ENCODE data around the gene ZNF735.
"Not testable (repeated sequence)": the region's sequence is repeated elsewhere in the genome, so short reads cannot be mapped to it uniquely, and the experiment has no call there.

ZNF735 gene

GRCh38 chr7:64206903-64207302 lies at the start of gene ZNF735:
TSS of gene ZNF735 (plus strand) at chr7:64207203. CDS start at chr7:64207203, 0 bp downstream.
- DNase-seq (ENCODE audit: low read depth in 1 of 2, low spot score in 1 of 2): no peak

GRCh38 chr7:64170974-64171373 lies 36.0 kb upstream of the ZNF735 start:
- not testable (repeated sequence) for DNase-seq (ENCODE audit: low read depth in 1 of 2, low spot score in 1 of 2)

GRCh38 chr7:64174328-64174727 lies 32.7 kb upstream of the ZNF735 start:
- DNase-seq (ENCODE audit: low read depth in 1 of 2, low spot score in 1 of 2): no peak

- DNase-seq (ENCODE audit: low read depth in 1 of 2, low spot score in 1 of 2): no peak
Measured at GRCh38 chr7:64174941-64175340, 32.1 kb upstream of the ZNF735 start.

GRCh38 chr7:64180989-64181388 lies 26.0 kb upstream of the ZNF735 start:
- DNase-seq (ENCODE audit: low read depth in 1 of 2, low spot score in 1 of 2): no peak

- no peak for DNase-seq (ENCODE audit: low read depth in 1 of 2, low spot score in 1 of 2)
Measured at GRCh38 chr7:64181586-64181985, 25.4 kb upstream of the ZNF735 start.

- DNase-seq (ENCODE audit: low read depth in 1 of 2, low spot score in 1 of 2): no peak
Measured at GRCh38 chr7:64182036-64182790, 24.8 kb upstream of the ZNF735 start.

GRCh38 chr7:64183126-64183742 lies 23.8 kb upstream of the ZNF735 start:
- peak; percentile 20 to 26 for DNase-seq (ENCODE audit: low read depth in 1 of 2, low spot score in 1 of 2)

GRCh38 chr7:64183827-64184372 lies 23.1 kb upstream of the ZNF735 start:
- no peak for DNase-seq (ENCODE audit: low read depth in 1 of 2, low spot score in 1 of 2)

GRCh38 chr7:64184376-64184775 lies 22.6 kb upstream of the ZNF735 start:
- no peak for DNase-seq (ENCODE audit: low read depth in 1 of 2, low spot score in 1 of 2)

- DNase-seq (ENCODE audit: low read depth in 1 of 2, low spot score in 1 of 2): no peak
Measured at GRCh38 chr7:64187408-64187807, 19.6 kb upstream of the ZNF735 start.

- no peak for DNase-seq (ENCODE audit: low read depth in 1 of 2, low spot score in 1 of 2)
Measured at GRCh38 chr7:64192148-64192704, 14.8 kb upstream of the ZNF735 start.

GRCh38 chr7:64192775-64193174 lies 14.2 kb upstream of the ZNF735 start:
- DNase-seq (ENCODE audit: low read depth in 1 of 2, low spot score in 1 of 2): no peak

GRCh38 chr7:64219710-64220298 lies 12.8 kb downstream of the ZNF735 start:
- DNase-seq (ENCODE audit: low read depth in 1 of 2, low spot score in 1 of 2): not testable (repeated sequence)

- no peak for DNase-seq (ENCODE audit: low read depth in 1 of 2, low spot score in 1 of 2)
Measured at GRCh38 chr7:64223366-64223765, 16.4 kb downstream of the ZNF735 start.

GRCh38 chr7:64228174-64228573 lies 21.2 kb downstream of the ZNF735 start, which contains the start of gene ZNF679:
TSS of gene ZNF679 (plus strand) at chr7:64228474. CDS start at chr7:64249118, 20,644 bp downstream.
- DNase-seq (ENCODE audit: low read depth in 1 of 2, low spot score in 1 of 2): not testable (repeated sequence)

GRCh38 chr7:64266341-64266919 lies 59.4 kb downstream of the ZNF735 start:
- DNase-seq (ENCODE audit: low read depth in 1 of 2, low spot score in 1 of 2): no peak
